ENCODE measurements around the gene PARS2. TPM values are rescaled to one million over a fixed set of nuclear protein-coding genes. Genes with fewer than 3 reads are reported as not detected.

Gene PARS2
- polyA plus RNA-seq, 2 of the 4 experiments (the other 2 are of a cell fraction): 2.3 to 2.9 TPM

GRCh38 chr1:54736685-54737084 lies 27.6 kb downstream of the PARS2 start:
- Histone ChIP-seq H3K9me3 (no peaks in the 10 kb centered on the region), H3K4me2 (no peak overlapping the region), H3K4me3 (no peak overlapping the region), H3K27ac (no peak overlapping the region), H3K4me1 (no peaks in the 10 kb centered on the region)
- TF ChIP-seq ATOH8 (CRISPR knock-in tag; IDR thresholded peaks at IDR 0.05; ENCODE audit: low read depth) (no peak), POLR2A (IDR thresholded peaks at IDR 0.05; ENCODE audit: low read length) (no peak), RFX5 (IDR thresholded peaks at IDR 0.05) (no peak), E2F6 (IDR thresholded peaks at IDR 0.05; ENCODE audit: borderline replicate concordance, low read depth) (no peak), HOXB13 (CRISPR knock-in tag; IDR thresholded peaks at IDR 0.05; ENCODE audit: low read depth) (no peak)
- no peak for ATAC-seq
- POLR2A ChIA-PET: no interaction called here
- no peak for DNase-seq (ENCODE audit: low read depth in 1 of 2, low spot score in 1 of 2)
- 87% methylated on average over 5 of the region's 5 CpGs for WGBS (ENCODE audit: missing lambda C conversion rate)
- CTCF ChIA-PET: no interaction called here
- no peak for FAIRE-seq

- Histone ChIP-seq H3K27ac (no peak overlapping the region), H3K4me2 (no peak overlapping the region), H3K4me3 (no peak overlapping the region), H3K9me3 (no peaks in the 10 kb centered on the region), H3K4me1 (no peaks in the 10 kb centered on the region)
- ChIA-PET CTCF (no interaction called here), POLR2A (no interaction called here)
- ATAC-seq: no peak
- FAIRE-seq: no peak
- no peak for DNase-seq (ENCODE audit: low read depth in 1 of 2, low spot score in 1 of 2)
- TF ChIP-seq RFX5 (IDR thresholded peaks at IDR 0.05): no peak
- WGBS (ENCODE audit: missing lambda C conversion rate): 86% methylated on average over 3 of the region's 3 CpGs
These were observed 36.3 kb downstream of the PARS2 start for GRCh38 chr1:54728027-54728426.

GRCh38 chr1:54724771-54725170 lies 39.6 kb downstream of the PARS2 start:
- Histone ChIP-seq H3K9me3 (no peaks in the 10 kb centered on the region), H3K4me2 (no peak overlapping the region), H3K27ac (no peak overlapping the region), H3K4me3 (no peak overlapping the region), H3K4me1 (no peaks in the 10 kb centered on the region)
- WGBS (ENCODE audit: missing lambda C conversion rate): 82% methylated on average over 1 of the region's 1 CpG
- CTCF ChIA-PET: interaction anchor here (1.1 kb wide), 1 partner anchor 85 kb away, joined by 3 read pairs; no protein-coding TSS in a partner anchor
- TF ChIP-seq BHLHE40 (IDR thresholded peaks at IDR 0.05; ENCODE audit: low read depth, low read length) (no peak), E2F6 (IDR thresholded peaks at IDR 0.05; ENCODE audit: borderline replicate concordance, low read depth) (no peak), FOSL2 (IDR thresholded peaks at IDR 0.05) (no peak), FOSL2 (CRISPR knock-in tag; IDR thresholded peaks at IDR 0.05) (no peak), HOXB5 (CRISPR knock-in tag; IDR thresholded peaks at IDR 0.05) (no peak), POLR2A (IDR thresholded peaks at IDR 0.05; ENCODE audit: low read length) (no peak), HDAC2 (IDR thresholded peaks at IDR 0.05) (no peak), USF2 (IDR thresholded peaks at IDR 0.05) (no peak), FOXS1 (CRISPR knock-in tag; IDR thresholded peaks at IDR 0.05) (no peak), GATA3 (IDR thresholded peaks at IDR 0.05; ENCODE audit: borderline replicate concordance) (no peak), NFE2L2 (conservative IDR thresholded peaks at IDR 0.05; ENCODE audit: low read length) (no peak), PBX3 (IDR thresholded peaks at IDR 0.05) (no peak), RAD21 (conservative IDR thresholded peaks at IDR 0.05 in 1 of 2, IDR thresholded peaks at IDR 0.05 in 1 of 2) (no peak), REST (IDR thresholded peaks at IDR 0.05) (no peak)
- ATAC-seq (no peak), DNase-seq (ENCODE audit: low read depth in 1 of 2, low spot score in 1 of 2) (no peak), FAIRE-seq (no peak)
- POLR2A ChIA-PET: no interaction called here

Measured in A549 (cell line).